A549 (cell line): ENCODE data around the gene FAM118B. TPM values are rescaled to one million over a fixed set of nuclear protein-coding genes. Genes with fewer than 3 reads are reported as not detected.

Experiments
- ATAC-seq, 2 experiments: fragments of 200-7000 bp in 1 of 2; fragments of >200 bp in 1 of 2; cut with Nextera tagmentation in 1 of 2; cut with Tn5 transposase in 1 of 2; 3 replicates each; pipeline versions ENCODE4 v1.8.0 to v1.9.1; 2018 to 2020; ENCODE audit warnings: mild to moderate bottlenecking in 1 of 2, moderate library complexity in 1 of 2
- CTCF ChIA-PET: fragments of 300-600 bp; sonication (Branson Sonifier 250); formaldehyde crosslinking; extraction: SDS; loops from one replicate; lab custom pipeline; 2021; ENCODE audit warnings: antibody characterized with exemption, inconsistent platforms; lab: Yijun Ruan, JAX
- POLR2A ChIA-PET: fragments of 350-600 bp; formaldehyde crosslinking; extraction: SDS; loops from one replicate; lab custom pipeline; 2021; ENCODE audit warnings: antibody characterized with exemption, inconsistent platforms; lab: Yijun Ruan, JAX
- DNase-seq, 2 experiments: peaks; one replicate each; pipeline versions ENCODE4 v3.0.0 to v3.0.0-alpha.2; 2011 to 2016; ENCODE audit warnings: low read depth in 1 of 2, low spot score in 1 of 2
- FAIRE-seq: peaks from 2 replicates; lab custom pipeline; 2011; peaks lifted over from hg19 to GRCh38; lab: Jason Lieb, UNC
- H3K27ac ChIP-seq, 2 experiments: fragments of >200 bp; sonication (Bioruptor Twin); formaldehyde crosslinking; 3 replicates each; pipeline ENCODE4 v1.5.1; 2016 to 2017
- H3K4me1 ChIP-seq: fragments of >200 bp; sonication (Bioruptor Twin); formaldehyde crosslinking; 3 replicates; pipeline ENCODE4 v1.6.1; 2016
- H3K4me2 ChIP-seq: fragments of >200 bp; sonication (Bioruptor Twin); formaldehyde crosslinking; 3 replicates; pipeline ENCODE4 v1.6.1; 2016
- H3K4me3 ChIP-seq: fragments of >200 bp; sonication (Bioruptor Twin); formaldehyde crosslinking; 3 replicates; pipeline ENCODE4 v1.5.1; 2016
- H3K9me3 ChIP-seq: fragments of >200 bp; sonication (Bioruptor Twin); formaldehyde crosslinking; 3 replicates; pipeline ENCODE4 v1.6.1; 2016
- CBX2 ChIP-seq: fragments of 200-600 bp; sonication (generic); IDR thresholded peaks from 2 replicates; pipeline ENCODE4 v1.6.1; 2016; ENCODE audit warnings: low read depth, mild to moderate bottlenecking, borderline replicate concordance
- CEBPB ChIP-seq, 2 experiments: fragments of >200 bp in 1 of 2; sonication (Bioruptor Twin) in 1 of 2; formaldehyde crosslinking in 1 of 2; IDR thresholded peaks; 2 replicates each; pipeline ENCODE4 v1.6.1; 2012 to 2016
- EHF ChIP-seq: fragments of 250-450 bp; sonication (Bioruptor Pico); IDR thresholded peaks from 2 replicates; pipeline ENCODE4 v1.5.0; 2020; ENCODE audit warnings: mild to moderate bottlenecking
- EP300 ChIP-seq, 2 experiments: fragments of >200 bp; sonication (Bioruptor Twin); formaldehyde crosslinking; IDR thresholded peaks; 2 replicates in 1 of 2; 3 replicates in 1 of 2; pipeline ENCODE4 v1.6.1; 2016 to 2017
- FOSL2 ChIP-seq, 2 experiments: fragments of 450-650 bp in 1 of 2; fragments of >200 bp in 1 of 2; sonication (Bioruptor Twin) in 1 of 2; formaldehyde crosslinking; IDR thresholded peaks; 2 replicates each; pipeline versions ENCODE4 v1.5.0 to v1.6.1; 2016 to 2020; ENCODE audit warnings: mild to moderate bottlenecking in 1 of 2, moderate library complexity in 1 of 2
- FOXS1 ChIP-seq: fragments of 250-450 bp; sonication (Bioruptor Pico); IDR thresholded peaks from 2 replicates; pipeline ENCODE4 v1.5.0; 2020; ENCODE audit warnings: mild to moderate bottlenecking, moderate library complexity
- HEYL ChIP-seq: fragments of 250-450 bp; sonication (Bioruptor Pico); IDR thresholded peaks from 2 replicates; pipeline ENCODE4 v1.8.0; 2021; ENCODE audit warnings: mild to moderate bottlenecking, moderate library complexity
- HOXB5 ChIP-seq: fragments of 250-450 bp; sonication (Bioruptor Pico); IDR thresholded peaks from 2 replicates; pipeline ENCODE4 v1.5.0; 2020; ENCODE audit warnings: mild to moderate bottlenecking, moderate library complexity
- JUN ChIP-seq, 2 experiments: fragments of >200 bp; sonication (Bioruptor Twin); formaldehyde crosslinking; IDR thresholded peaks; 2 replicates in 1 of 2; 3 replicates in 1 of 2; pipeline ENCODE4 v1.6.1; 2016 to 2017
- MAFK ChIP-seq: fragments of 450-650 bp; IDR thresholded peaks from 2 replicates; pipeline ENCODE4 v1.6.1; 2014; ENCODE audit not compliant: partially characterized antibody
- MAZ ChIP-seq: fragments of 150-350 bp; IDR thresholded peaks from 2 replicates; pipeline ENCODE4 v1.6.1; 2014; ENCODE audit warnings: antibody characterized with exemption, low read depth, low read length, borderline replicate concordance
- NFE2L2 ChIP-seq: fragments of 150-350 bp; conservative IDR thresholded peaks from 2 replicates; pipeline ENCODE4 v1.6.1; 2014; ENCODE audit warnings: low read length
- NPAS2 ChIP-seq: fragments of 250-450 bp; sonication (Bioruptor Pico); IDR thresholded peaks from 2 replicates; pipeline ENCODE4 v1.8.0; 2022; ENCODE audit warnings: mild to moderate bottlenecking, moderate library complexity, borderline replicate concordance
- NR3C1 ChIP-seq: fragments of >200 bp; sonication (Bioruptor Twin); formaldehyde crosslinking; IDR thresholded peaks from 3 replicates; pipeline ENCODE4 v1.6.1; 2017
- PHF8 ChIP-seq: fragments of 200-600 bp; sonication (generic); IDR thresholded peaks from 2 replicates; pipeline ENCODE4 v1.6.1; 2016; ENCODE audit warnings: low read depth, mild to moderate bottlenecking, antibody characterized with exemption, moderate library complexity, borderline replicate concordance
- POLR2A ChIP-seq: IDR thresholded peaks from 2 replicates; pipeline ENCODE4 v1.6.1; 2012; ENCODE audit warnings: mild to moderate bottlenecking, low read length
- POLR2AphosphoS2 ChIP-seq: conservative IDR thresholded peaks from 2 replicates; pipeline ENCODE4 v1.6.1; 2012; ENCODE audit warnings: low read length, improper control_type of control experiment, inconsistent platforms
- RAD21 ChIP-seq, 2 experiments: fragments of >200 bp in 1 of 2; sonication (Bioruptor Twin) in 1 of 2; formaldehyde crosslinking in 1 of 2; IDR thresholded peaks in 1 of 2; conservative IDR thresholded peaks in 1 of 2; 2 replicates in 1 of 2; 3 replicates in 1 of 2; pipeline ENCODE4 v1.6.1; 2012 to 2018; ENCODE audit warnings: inconsistent platforms in 1 of 2
- RARB ChIP-seq: fragments of 250-450 bp; sonication (Bioruptor Pico); IDR thresholded peaks from 2 replicates; pipeline ENCODE4 v1.8.0; 2021; ENCODE audit warnings: mild to moderate bottlenecking, moderate library complexity
- RCOR1 ChIP-seq: fragments of 150-350 bp; IDR thresholded peaks from 2 replicates; pipeline ENCODE4 v1.6.1; 2014; ENCODE audit warnings: antibody characterized with exemption, low read length, low read depth
- RNF2 ChIP-seq: fragments of 200-600 bp; sonication (generic); IDR thresholded peaks from 2 replicates; pipeline ENCODE4 v1.6.1; 2016; ENCODE audit warnings: low read depth, mild to moderate bottlenecking, antibody characterized with exemption, moderate library complexity, borderline replicate concordance
- SMC3 ChIP-seq: fragments of >200 bp; sonication (Bioruptor Twin); formaldehyde crosslinking; IDR thresholded peaks from 3 replicates; pipeline ENCODE4 v1.6.1; 2018; ENCODE audit warnings: inconsistent platforms
- TP53 ChIP-seq: fragments of 250-450 bp; sonication (Bioruptor Pico); IDR thresholded peaks from 2 replicates; pipeline ENCODE4 v1.5.0; 2021; ENCODE audit warnings: mild to moderate bottlenecking, moderate library complexity
- ZFP36 ChIP-seq: fragments of 450-650 bp; IDR thresholded peaks from 2 replicates; pipeline ENCODE4 v1.6.1; 2014; ENCODE audit warnings: borderline replicate concordance; ENCODE audit not compliant: partially characterized antibody
- ZNF302 ChIP-seq: fragments of 250-450 bp; sonication (Bioruptor Pico); IDR thresholded peaks from 2 replicates; pipeline ENCODE4 v1.9.0; 2021; ENCODE audit warnings: inconsistent platforms, mild to moderate bottlenecking, moderate library complexity
- ZSCAN20 ChIP-seq: fragments of 250-450 bp; sonication (Bioruptor Pico); IDR thresholded peaks from 2 replicates; pipeline ENCODE4 v1.8.0; 2022; ENCODE audit warnings: mild to moderate bottlenecking, moderate library complexity
- WGBS: methylation state at CpG from one replicate; pipeline ENCODE4 v1.1.6; 2017; ENCODE audit errors: missing lambda C conversion rate; 5-methylcytosine and 5-hydroxymethylcytosine counted together
- polyA plus RNA-seq, 4 experiments: library from polyadenylated mRNA; depleted of rRNA in 3 of 4; stranded (reverse); fragments of >200 nt; fragmentation: RNase III in 1 of 4; extraction: RNeasy Plus Mini Kit Qiagen cat#74134 plus additional on column Dnase treatment in 1 of 4; gene quantifications; 2 replicates in 3 of 4; 3 replicates in 1 of 4; pipeline ENCODE4 v1.2.3, GENCODE V29; 2011 to 2017
- TF ChIP-seq, protein P1 (sequence below): IDR thresholded peaks from 2 replicates; pipeline ENCODE4 v1.6.1; 2012
- TF ChIP-seq, protein P2 (sequence below): fragments of 200-600 bp; sonication (generic); IDR thresholded peaks from 2 replicates; pipeline ENCODE4 v1.6.1; 2016; ENCODE audit warnings: antibody characterized with exemption, mild to moderate bottlenecking, moderate library complexity
- TF ChIP-seq, protein P3 (sequence below): fragments of >200 bp; sonication (Bioruptor Twin); formaldehyde crosslinking; IDR thresholded peaks from 3 replicates; pipeline ENCODE4 v1.6.1; 2016
- TF ChIP-seq, protein P4 (sequence below): IDR thresholded peaks from 2 replicates; pipeline ENCODE4 v1.6.1; 2012; ENCODE audit warnings: low read depth, borderline replicate concordance

The FAM118B gene
- polyA plus RNA-seq, 2 of the 4 experiments (the other 2 are of a cell fraction): 14.9 to 23.9 TPM

DNA sequence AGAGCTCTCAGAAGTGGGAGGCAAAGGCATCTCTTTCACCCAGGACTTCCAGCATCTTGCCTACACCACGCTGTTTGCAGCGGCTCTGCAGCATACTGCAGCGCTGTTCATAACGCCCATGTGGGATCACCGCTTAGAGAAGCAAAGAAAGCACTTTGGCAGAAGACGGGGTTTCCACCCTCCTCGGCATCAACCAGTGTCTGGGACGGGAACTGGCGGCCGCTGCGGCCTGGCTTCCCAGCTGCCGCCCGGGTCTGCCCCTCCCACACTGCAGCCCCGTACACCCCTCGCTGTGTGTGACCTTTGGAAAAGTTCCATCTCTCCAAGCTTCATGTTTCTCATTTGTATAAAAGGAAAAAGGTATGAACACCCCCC lies 70.8 kb downstream of the FAM118B start:
- peak overlapping the region; percentile 80 for H3K4me3 ChIP-seq
- CTCF ChIA-PET: interaction anchor here (0.5 kb wide), 1 partner anchor 375 kb away, joined by 3 read pairs; no protein-coding TSS in a partner anchor
- 49% methylated on average over 15 of the region's 15 CpGs for WGBS
- peaks cover 15% of the 10 kb centered on the region; the same call in 2 of the 3 replicates for H3K4me1 ChIP-seq
- POLR2A ChIA-PET: interaction anchor here (0.7 to 1.7 kb wide), 2 partner anchors 13 to 22 kb away, joined by 3 to 6 read pairs; partner anchors contain the start of genes DCPS, FOXRED1 and SRPRA
- H3K27ac ChIP-seq: peak overlapping the region; percentile 94 to 100
- DNase-seq (no peak), ATAC-seq (peak; percentile 35 to 66; a peak in 5 of 6 replicates), FAIRE-seq (no peak)
- no peak for TF ChIP-seq MAFK
- TF ChIP-seq RNF2: no peak
- TF ChIP-seq, protein P1, sequence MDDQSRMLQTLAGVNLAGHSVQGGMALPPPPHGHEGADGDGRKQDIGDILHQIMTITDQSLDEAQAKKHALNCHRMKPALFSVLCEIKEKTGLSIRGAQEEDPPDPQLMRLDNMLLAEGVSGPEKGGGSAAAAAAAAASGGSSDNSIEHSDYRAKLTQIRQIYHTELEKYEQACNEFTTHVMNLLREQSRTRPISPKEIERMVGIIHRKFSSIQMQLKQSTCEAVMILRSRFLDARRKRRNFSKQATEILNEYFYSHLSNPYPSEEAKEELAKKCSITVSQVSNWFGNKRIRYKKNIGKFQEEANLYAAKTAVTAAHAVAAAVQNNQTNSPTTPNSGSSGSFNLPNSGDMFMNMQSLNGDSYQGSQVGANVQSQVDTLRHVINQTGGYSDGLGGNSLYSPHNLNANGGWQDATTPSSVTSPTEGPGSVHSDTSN: no peak
- no peak for TF ChIP-seq HOXB5 (CRISPR knock-in tag)
- no peak for TF ChIP-seq NFE2L2
- no peak for TF ChIP-seq FOSL2 (IDR thresholded peaks at IDR 0.05)
- no peak for TF ChIP-seq FOSL2 (CRISPR knock-in tag; IDR thresholded peaks at IDR 0.05)
- TF ChIP-seq, protein P2, sequence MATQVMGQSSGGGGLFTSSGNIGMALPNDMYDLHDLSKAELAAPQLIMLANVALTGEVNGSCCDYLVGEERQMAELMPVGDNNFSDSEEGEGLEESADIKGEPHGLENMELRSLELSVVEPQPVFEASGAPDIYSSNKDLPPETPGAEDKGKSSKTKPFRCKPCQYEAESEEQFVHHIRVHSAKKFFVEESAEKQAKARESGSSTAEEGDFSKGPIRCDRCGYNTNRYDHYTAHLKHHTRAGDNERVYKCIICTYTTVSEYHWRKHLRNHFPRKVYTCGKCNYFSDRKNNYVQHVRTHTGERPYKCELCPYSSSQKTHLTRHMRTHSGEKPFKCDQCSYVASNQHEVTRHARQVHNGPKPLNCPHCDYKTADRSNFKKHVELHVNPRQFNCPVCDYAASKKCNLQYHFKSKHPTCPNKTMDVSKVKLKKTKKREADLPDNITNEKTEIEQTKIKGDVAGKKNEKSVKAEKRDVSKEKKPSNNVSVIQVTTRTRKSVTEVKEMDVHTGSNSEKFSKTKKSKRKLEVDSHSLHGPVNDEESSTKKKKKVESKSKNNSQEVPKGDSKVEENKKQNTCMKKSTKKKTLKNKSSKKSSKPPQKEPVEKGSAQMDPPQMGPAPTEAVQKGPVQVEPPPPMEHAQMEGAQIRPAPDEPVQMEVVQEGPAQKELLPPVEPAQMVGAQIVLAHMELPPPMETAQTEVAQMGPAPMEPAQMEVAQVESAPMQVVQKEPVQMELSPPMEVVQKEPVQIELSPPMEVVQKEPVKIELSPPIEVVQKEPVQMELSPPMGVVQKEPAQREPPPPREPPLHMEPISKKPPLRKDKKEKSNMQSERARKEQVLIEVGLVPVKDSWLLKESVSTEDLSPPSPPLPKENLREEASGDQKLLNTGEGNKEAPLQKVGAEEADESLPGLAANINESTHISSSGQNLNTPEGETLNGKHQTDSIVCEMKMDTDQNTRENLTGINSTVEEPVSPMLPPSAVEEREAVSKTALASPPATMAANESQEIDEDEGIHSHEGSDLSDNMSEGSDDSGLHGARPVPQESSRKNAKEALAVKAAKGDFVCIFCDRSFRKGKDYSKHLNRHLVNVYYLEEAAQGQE: no peak
- TF ChIP-seq, protein P3, sequence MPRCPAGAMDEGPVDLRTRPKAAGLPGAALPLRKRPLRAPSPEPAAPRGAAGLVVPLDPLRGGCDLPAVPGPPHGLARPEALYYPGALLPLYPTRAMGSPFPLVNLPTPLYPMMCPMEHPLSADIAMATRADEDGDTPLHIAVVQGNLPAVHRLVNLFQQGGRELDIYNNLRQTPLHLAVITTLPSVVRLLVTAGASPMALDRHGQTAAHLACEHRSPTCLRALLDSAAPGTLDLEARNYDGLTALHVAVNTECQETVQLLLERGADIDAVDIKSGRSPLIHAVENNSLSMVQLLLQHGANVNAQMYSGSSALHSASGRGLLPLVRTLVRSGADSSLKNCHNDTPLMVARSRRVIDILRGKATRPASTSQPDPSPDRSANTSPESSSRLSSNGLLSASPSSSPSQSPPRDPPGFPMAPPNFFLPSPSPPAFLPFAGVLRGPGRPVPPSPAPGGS: no peak
- no peak for TF ChIP-seq JUN (IDR thresholded peaks at IDR 0.05)
- no peak for TF ChIP-seq CBX2
- TF ChIP-seq RCOR1: no peak
- TF ChIP-seq POLR2AphosphoS2: no peak
- no peaks in the 10 kb centered on the region for H3K9me3 ChIP-seq
- peak overlapping the region; percentile 80 for H3K4me2 ChIP-seq

DNA sequence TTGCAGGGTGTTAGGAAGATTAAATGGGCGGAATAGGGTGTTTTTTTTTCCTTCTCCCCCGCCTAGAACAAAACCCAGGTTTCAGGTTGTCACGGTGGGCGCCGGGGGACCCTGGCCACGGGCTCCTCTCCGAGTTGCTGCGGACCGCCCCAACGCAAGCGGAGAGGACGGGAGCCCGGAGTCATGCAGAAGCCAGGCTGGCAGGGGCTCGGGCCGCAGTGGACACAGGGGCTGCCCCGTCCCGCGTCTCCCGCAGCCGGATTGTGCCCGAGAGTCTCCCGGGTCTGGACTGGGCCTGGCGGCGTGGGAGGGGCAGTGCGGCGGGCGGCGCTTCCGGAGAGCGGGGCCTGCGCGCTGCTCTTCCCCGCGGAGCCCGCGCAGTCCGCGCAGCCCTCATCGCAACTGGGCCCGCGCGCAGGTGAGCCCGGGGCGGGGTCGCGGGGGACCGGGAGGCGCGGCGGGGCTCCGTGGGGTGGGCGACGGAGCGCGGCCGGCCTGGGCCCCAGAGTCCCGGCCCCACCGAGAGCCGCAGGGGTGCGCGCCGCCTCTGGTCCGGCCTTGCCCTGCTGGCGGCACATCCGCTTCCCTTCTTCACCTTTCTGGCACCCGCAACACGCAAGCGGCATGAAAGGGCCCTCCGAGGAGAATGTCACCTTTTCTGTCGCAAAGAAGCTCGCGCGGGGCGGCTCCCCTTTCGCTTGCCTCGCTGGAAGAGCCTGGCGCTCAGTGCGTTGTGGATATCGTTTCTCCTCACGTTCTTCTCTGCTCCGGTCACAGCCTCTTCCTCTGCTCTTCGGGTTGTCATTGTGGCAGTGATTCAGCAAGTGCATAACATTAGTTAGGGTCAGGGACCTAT lies 71.4 kb downstream of the FAM118B start, which contains the start of gene TIRAP:
Gene TIRAP, plus strand, starts transcription at position 358 of the 856 bp plus-strand sequence. CDS start 7,802 bp downstream, outside the sequence.
- ChIA-PET POLR2A (interaction anchor here (0.7 to 1.7 kb wide), 3 partner anchors 14 to 21 kb away, joined by 3 to 6 read pairs (median 3); partner anchors contain the start of genes DCPS, FOXRED1 and SRPRA), CTCF (interaction anchor here (0.5 kb wide), 1 partner anchor 375 kb away, joined by 3 read pairs; no protein-coding TSS in a partner anchor)
- H3K4me1 ChIP-seq: peaks cover 15% of the 10 kb centered on the region; the same call in 2 of the 3 replicates
- peak within 1 kb of the TSS; percentile 94 to 100 for H3K27ac ChIP-seq
- H3K4me3 ChIP-seq: peak within 1 kb of the TSS; percentile 80
- no peak for FAIRE-seq
- DNase-seq: peak; percentile 33 to 46
- H3K9me3 ChIP-seq: no peaks in the 10 kb centered on the region
- WGBS: 1% methylated on average over 36 of the region's 82 CpGs
- H3K4me2 ChIP-seq: peak within 1 kb of the TSS; percentile 80
- peak; percentile 89 to 92 for ATAC-seq
- TF ChIP-seq PHF8: peak; percentile 41
- no peak for TF ChIP-seq HOXB5 (CRISPR knock-in tag)
- TF ChIP-seq JUN (IDR thresholded peaks at IDR 0.05): peak in 1 of 2 experiments; percentile 61; a peak in 2 of 5 replicates
- TF ChIP-seq RCOR1: no peak
- no peak for TF ChIP-seq EP300 (IDR thresholded peaks at IDR 0.05)
- peak; percentile 83 for TF ChIP-seq POLR2A
- TF ChIP-seq MAFK: no peak
- no peak for TF ChIP-seq ZSCAN20 (CRISPR knock-in tag)
- no peak for TF ChIP-seq ZFP36
- TF ChIP-seq, protein P4, sequence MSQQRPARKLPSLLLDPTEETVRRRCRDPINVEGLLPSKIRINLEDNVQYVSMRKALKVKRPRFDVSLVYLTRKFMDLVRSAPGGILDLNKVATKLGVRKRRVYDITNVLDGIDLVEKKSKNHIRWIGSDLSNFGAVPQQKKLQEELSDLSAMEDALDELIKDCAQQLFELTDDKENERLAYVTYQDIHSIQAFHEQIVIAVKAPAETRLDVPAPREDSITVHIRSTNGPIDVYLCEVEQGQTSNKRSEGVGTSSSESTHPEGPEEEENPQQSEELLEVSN: no peak
- TF ChIP-seq ZNF302 (CRISPR knock-in tag): no peak
- no peak for TF ChIP-seq NPAS2 (CRISPR knock-in tag)
- TF ChIP-seq RAD21 (conservative IDR thresholded peaks at IDR 0.05 in 1 of 2, IDR thresholded peaks at IDR 0.05 in 1 of 2): no peak
- TF ChIP-seq CEBPB (IDR thresholded peaks at IDR 0.05): no peak
- no peak for TF ChIP-seq EHF (CRISPR knock-in tag)
- no peak for TF ChIP-seq HEYL (CRISPR knock-in tag)
- no peak for TF ChIP-seq FOXS1 (CRISPR knock-in tag)
- no peak for TF ChIP-seq NR3C1
- no peak for TF ChIP-seq RARB (CRISPR knock-in tag)
- no peak for TF ChIP-seq MAZ
- TF ChIP-seq SMC3: no peak
- TF ChIP-seq TP53: no peak
